Vagina (tissue), 2 donors: ENCODE results near the gene EML6.

Experiments used
- POLR2AphosphoS5 ChIP-seq, 2 donors: sonication (generic); formaldehyde crosslinking; IDR thresholded peaks; one replicate each; pipeline ENCODE4 v1.9.0; 2017; ENCODE audit warnings: antibody characterized with exemption in 2 of 2, mild to moderate bottlenecking in 2 of 2, low read depth in 1 of 2; ENCODE audit not compliant: insufficient read depth in 1 of 2
- TF ChIP-seq, protein P1 (sequence below), 3 experiments: fragments of 450-650 bp in 2 of 3; fragments of 200-600 bp in 1 of 3; sonication (generic) in 1 of 3; IDR thresholded peaks; one replicate each; pipeline ENCODE4 v1.5.1; 2017 to 2019; ENCODE audit warnings: antibody characterized with exemption in 3 of 3, mild to moderate bottlenecking in 2 of 3, moderate library complexity in 2 of 3

DNA sequence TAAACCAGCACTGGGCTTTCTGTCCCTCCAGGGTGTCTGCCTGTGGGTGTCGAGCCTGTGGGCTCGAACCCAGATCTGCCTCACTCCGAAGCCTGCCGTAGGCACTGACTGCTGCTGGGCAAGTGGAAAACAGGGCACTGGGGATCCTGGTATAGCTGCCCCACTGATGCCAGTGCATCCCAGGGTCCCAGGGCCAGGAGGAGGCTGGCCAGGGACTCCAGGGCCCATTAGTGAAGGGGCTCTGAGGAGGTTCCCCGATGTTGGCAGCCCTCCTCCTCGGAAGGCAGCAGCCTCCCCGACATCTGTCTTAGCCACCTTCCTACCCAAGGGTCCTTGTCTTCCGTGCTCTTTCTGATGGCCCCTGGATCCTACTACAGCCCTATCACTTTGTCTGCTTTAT, 230.7 kb downstream of the EML6 start:
- TF ChIP-seq POLR2AphosphoS5 (IDR thresholded peaks at IDR 0.05; ENCODE audit: insufficient read depth in 1 of 2, low read depth in 1 of 2) = no peak
- TF ChIP-seq, protein P1, sequence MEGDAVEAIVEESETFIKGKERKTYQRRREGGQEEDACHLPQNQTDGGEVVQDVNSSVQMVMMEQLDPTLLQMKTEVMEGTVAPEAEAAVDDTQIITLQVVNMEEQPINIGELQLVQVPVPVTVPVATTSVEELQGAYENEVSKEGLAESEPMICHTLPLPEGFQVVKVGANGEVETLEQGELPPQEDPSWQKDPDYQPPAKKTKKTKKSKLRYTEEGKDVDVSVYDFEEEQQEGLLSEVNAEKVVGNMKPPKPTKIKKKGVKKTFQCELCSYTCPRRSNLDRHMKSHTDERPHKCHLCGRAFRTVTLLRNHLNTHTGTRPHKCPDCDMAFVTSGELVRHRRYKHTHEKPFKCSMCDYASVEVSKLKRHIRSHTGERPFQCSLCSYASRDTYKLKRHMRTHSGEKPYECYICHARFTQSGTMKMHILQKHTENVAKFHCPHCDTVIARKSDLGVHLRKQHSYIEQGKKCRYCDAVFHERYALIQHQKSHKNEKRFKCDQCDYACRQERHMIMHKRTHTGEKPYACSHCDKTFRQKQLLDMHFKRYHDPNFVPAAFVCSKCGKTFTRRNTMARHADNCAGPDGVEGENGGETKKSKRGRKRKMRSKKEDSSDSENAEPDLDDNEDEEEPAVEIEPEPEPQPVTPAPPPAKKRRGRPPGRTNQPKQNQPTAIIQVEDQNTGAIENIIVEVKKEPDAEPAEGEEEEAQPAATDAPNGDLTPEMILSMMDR (IDR thresholded peaks at IDR 0.05) = no peak
